ENCODE data around the gene SHROOM1. TPM values are rescaled to one million over a fixed set of nuclear protein-coding genes. Genes with fewer than 3 reads are reported as not detected.
A peak's percentile ranks its signal among the peaks of the same experiment; 100 is the strongest.

SHROOM1 gene
- total RNA-seq, 5 donors from 2014 or later (not counting 1 experiment from before 2014, with no cell fraction given): 0.35 to 1.1 (median 0.62) TPM; not detected in 2

GRCh38 chr5:132815454-132815853 is 15.0 kb downstream of the SHROOM1 start:
- peaks cover 30 to 49% of the 10 kb centered on the region in 2 donors for H3K27me3 Mint-ChIP-seq
- Histone ChIP-seq H3K4me1 (ENCODE audit: control insufficient read depth in 1 of 2, extremely low read depth in 1 of 2, insufficient read depth in 2 of 2, low read length in 2 of 2) (peaks cover 7 to 21% of the 10 kb centered on the region in 2 experiments), H3K27ac (ENCODE audit: low read length) (no peak overlapping the region), H3K27me3 (replicated peaks in 1 of 2; ENCODE audit: control insufficient read depth in 2 of 2, extremely low read depth in 1 of 2, insufficient read depth in 2 of 2, low read length in 1 of 2) (peaks cover 8 to 44% of the 10 kb centered on the region in 2 experiments), H3K36me3 (ENCODE audit: control insufficient read depth in 2 of 2, extremely low read depth in 1 of 2, insufficient read depth in 1 of 2, low read length in 1 of 2) (no peaks in the 10 kb centered on the region), H3K4me3 (ENCODE audit: control insufficient read depth in 1 of 2, extremely low read depth in 1 of 2, low read length in 1 of 2) (no peak overlapping the region), H3K9me3 (no peaks in the 10 kb centered on the region)
- no peaks in the 10 kb centered on the region for H3K9me3 Mint-ChIP-seq
- ATAC-seq (replicated peaks in 1 of 4) (no peak), DNase-seq (no peak)
- ChIA-PET CTCF (interaction anchor here (0.5 to 1.1 kb wide), 2 partner anchors 68 to 296 kb away, joined by 3 to 4 read pairs; partner anchors contain the start of gene CCNI2 (in 1 of the 2)), POLR2A (no interaction called here)
- peak overlapping the region in 2 of 3 donors; percentile 59 to 68 for H3K4me3 Mint-ChIP-seq
- H3K27ac Mint-ChIP-seq: no peak overlapping the region
- peaks cover 21 to 23% (median 21%) of the 10 kb centered on the region in 3 donors for H3K4me1 Mint-ChIP-seq
- WGBS (ENCODE audit: insufficient coverage): no CpG with 5 or more reads among the region's 1 CpG
- no peaks in the 10 kb centered on the region for H3K36me3 Mint-ChIP-seq

GRCh38 chr5:132814503-132815294 is 15.7 kb downstream of the SHROOM1 start:
- H3K4me3 Mint-ChIP-seq: peak overlapping the region; percentile 31 to 68 (median 59)
- H3K27me3 Mint-ChIP-seq: peaks cover 33 to 51% of the 10 kb centered on the region in 2 donors
- no peaks in the 10 kb centered on the region for H3K9me3 Mint-ChIP-seq
- Histone ChIP-seq H3K27me3 (replicated peaks in 1 of 2; ENCODE audit: control insufficient read depth in 2 of 2, extremely low read depth in 1 of 2, insufficient read depth in 2 of 2, low read length in 1 of 2) (peaks cover 8 to 43% of the 10 kb centered on the region in 2 experiments), H3K4me3 (ENCODE audit: control insufficient read depth in 1 of 2, extremely low read depth in 1 of 2, low read length in 1 of 2) (no peak overlapping the region), H3K36me3 (ENCODE audit: control insufficient read depth in 2 of 2, extremely low read depth in 1 of 2, insufficient read depth in 1 of 2, low read length in 1 of 2) (no peaks in the 10 kb centered on the region), H3K27ac (ENCODE audit: low read length) (no peak overlapping the region), H3K4me1 (ENCODE audit: control insufficient read depth in 1 of 2, extremely low read depth in 1 of 2, insufficient read depth in 2 of 2, low read length in 2 of 2) (peaks cover 2 to 14% of the 10 kb centered on the region in 2 experiments), H3K9me3 (no peaks in the 10 kb centered on the region)
- no peak overlapping the region for H3K27ac Mint-ChIP-seq
- DNase-seq (no peak), ATAC-seq (replicated peaks in 1 of 4) (no peak)
- H3K4me1 Mint-ChIP-seq: peaks cover 15 to 17% (median 15%) of the 10 kb centered on the region in 3 donors
- ChIA-PET POLR2A (no interaction called here), CTCF (interaction anchor here (0.5 to 1.3 kb wide), 3 partner anchors 14 to 297 kb away, joined by 3 to 4 read pairs (median 4); partner anchors contain the start of gene CCNI2 (in 1 of the 2))
- no peaks in the 10 kb centered on the region for H3K36me3 Mint-ChIP-seq
- 76% methylated on average over 81 of the region's 81 CpGs for WGBS (ENCODE audit: insufficient coverage)

GRCh38 chr5:132813599-132814502 is 16.6 kb downstream of the SHROOM1 start:
- peaks cover 8 to 38% of the 10 kb centered on the region in 2 experiments for H3K27me3 ChIP-seq (replicated peaks in 1 of 2; ENCODE audit: control insufficient read depth in 2 of 2, extremely low read depth in 1 of 2, insufficient read depth in 2 of 2, low read length in 1 of 2)
- H3K4me3 ChIP-seq (ENCODE audit: control insufficient read depth in 1 of 2, extremely low read depth in 1 of 2, low read length in 1 of 2): peak overlapping the region; percentile 19 to 66
- DNase-seq (peak in 14 of 35 experiments; percentile 16 to 60 (median 33)), ATAC-seq (replicated peaks in 1 of 4) (peak; percentile 69 to 74 (median 70))
- ChIA-PET POLR2A (interaction anchor here in 1 of 2 donors (0.6 kb wide), 1 partner anchor 201 kb away, joined by 3 read pairs; no protein-coding TSS in a partner anchor), CTCF (interaction anchor here in 1 of 2 donors (0.5 to 1.3 kb wide), 3 partner anchors 15 to 1937 kb away, joined by 3 to 4 read pairs (median 4); no protein-coding TSS in a partner anchor)
- Mint-ChIP-seq H3K9me3 (no peaks in the 10 kb centered on the region), H3K4me1 (peaks cover 10 to 13% (median 10%) of the 10 kb centered on the region in 3 donors), H3K27ac (no peak overlapping the region), H3K27me3 (peaks cover 40 to 51% of the 10 kb centered on the region in 2 donors), H3K4me3 (peak overlapping the region in 2 of 3 donors; percentile 45 to 80), H3K36me3 (no peaks in the 10 kb centered on the region)
- H3K9me3 ChIP-seq: no peaks in the 10 kb centered on the region
- peaks cover 2 to 10% of the 10 kb centered on the region in 2 experiments for H3K4me1 ChIP-seq (ENCODE audit: control insufficient read depth in 1 of 2, extremely low read depth in 1 of 2, insufficient read depth in 2 of 2, low read length in 2 of 2)
- H3K27ac ChIP-seq (ENCODE audit: low read length): no peak overlapping the region
- no peaks in the 10 kb centered on the region for H3K36me3 ChIP-seq (ENCODE audit: control insufficient read depth in 2 of 2, extremely low read depth in 1 of 2, insufficient read depth in 1 of 2, low read length in 1 of 2)
- WGBS (ENCODE audit: insufficient coverage): 13% methylated on average over 108 of the region's 110 CpGs

- Mint-ChIP-seq H3K4me3 (peak within 1 kb of the TSS; percentile 74 to 80 (median 77)), H3K27me3 (peaks cover 44 to 53% of the 10 kb centered on the region in 2 donors), H3K4me1 (peaks cover 10 to 13% (median 10%) of the 10 kb centered on the region in 3 donors), H3K9me3 (no peaks in the 10 kb centered on the region), H3K27ac (peak within 1 kb of the TSS in 1 of 2 donors; percentile 19), H3K36me3 (no peaks in the 10 kb centered on the region)
- WGBS (ENCODE audit: insufficient coverage): 2% methylated on average over 55 of the region's 68 CpGs
- no peak within 1 kb of the TSS for H3K27ac ChIP-seq (ENCODE audit: low read length)
- H3K27me3 ChIP-seq (replicated peaks in 1 of 2; ENCODE audit: control insufficient read depth in 2 of 2, extremely low read depth in 1 of 2, insufficient read depth in 2 of 2, low read length in 1 of 2): peaks cover 8 to 32% of the 10 kb centered on the region in 2 experiments
- H3K36me3 ChIP-seq (ENCODE audit: control insufficient read depth in 2 of 2, extremely low read depth in 1 of 2, insufficient read depth in 1 of 2, low read length in 1 of 2): no peaks in the 10 kb centered on the region
- no peak for DNase-seq
- POLR2A ChIA-PET: interaction anchor here in 1 of 2 donors (0.7 kb wide), 2 partner anchors 36 to 41 kb away, joined by 4 to 9 read pairs; no protein-coding TSS in a partner anchor
- H3K4me3 ChIP-seq (ENCODE audit: control insufficient read depth in 1 of 2, extremely low read depth in 1 of 2, low read length in 1 of 2): peak within 1 kb of the TSS; percentile 19 to 66
- H3K9me3 ChIP-seq: no peaks in the 10 kb centered on the region
- CTCF ChIA-PET: interaction anchor here in 1 of 2 donors (0.6 to 1.3 kb wide), 2 partner anchors 16 to 141 kb away, joined by 4 read pairs; no protein-coding TSS in a partner anchor
- H3K4me1 ChIP-seq (ENCODE audit: control insufficient read depth in 1 of 2, extremely low read depth in 1 of 2, insufficient read depth in 2 of 2, low read length in 2 of 2): peaks cover 2 to 10% of the 10 kb centered on the region in 2 experiments
- ATAC-seq (replicated peaks in 1 of 4): peak; percentile 26 to 37 (median 32)
Measured at GRCh38 chr5:132812781-132813598, 17.5 kb downstream of the SHROOM1 start, which contains the start of gene SOWAHA. Gene SOWAHA, plus strand, starts transcription at chr5:132813302. Its CDS starts 320 bp downstream, at chr5:132813622.

GRCh38 chr5:132812123-132812765 is 18.2 kb downstream of the SHROOM1 start:
- H3K9me3 ChIP-seq: no peaks in the 10 kb centered on the region
- Mint-ChIP-seq H3K4me3 (peak overlapping the region; percentile 74 to 80 (median 77)), H3K9me3 (no peaks in the 10 kb centered on the region), H3K27ac (peak overlapping the region in 1 of 2 donors; percentile 19), H3K4me1 (peaks cover 10 to 13% (median 10%) of the 10 kb centered on the region in 3 donors), H3K36me3 (no peaks in the 10 kb centered on the region), H3K27me3 (peaks cover 49 to 56% of the 10 kb centered on the region in 2 donors)
- no peak for DNase-seq
- peaks cover 10 to 33% of the 10 kb centered on the region in 2 experiments for H3K27me3 ChIP-seq (replicated peaks in 1 of 2; ENCODE audit: control insufficient read depth in 2 of 2, extremely low read depth in 1 of 2, insufficient read depth in 2 of 2, low read length in 1 of 2)
- CTCF ChIA-PET: no interaction called here
- peaks cover 2 to 10% of the 10 kb centered on the region in 2 experiments for H3K4me1 ChIP-seq (ENCODE audit: control insufficient read depth in 1 of 2, extremely low read depth in 1 of 2, insufficient read depth in 2 of 2, low read length in 2 of 2)
- POLR2A ChIA-PET: no interaction called here
- WGBS (ENCODE audit: insufficient coverage): 58% methylated on average over 9 of the region's 18 CpGs
- ATAC-seq (replicated peaks in 1 of 4): no peak
- no peak overlapping the region for H3K27ac ChIP-seq (ENCODE audit: low read length)
- no peak overlapping the region for H3K4me3 ChIP-seq (ENCODE audit: control insufficient read depth in 1 of 2, extremely low read depth in 1 of 2, low read length in 1 of 2)
- no peaks in the 10 kb centered on the region for H3K36me3 ChIP-seq (ENCODE audit: control insufficient read depth in 2 of 2, extremely low read depth in 1 of 2, insufficient read depth in 1 of 2, low read length in 1 of 2)

Measured in T-cell (primary cell).